Sigmoid colon (tissue), 3 donors: ENCODE data around the gene PRDX1.

Source experiments
- POLR2A ChIP-seq, 2 donors: fragments of 450-650 bp; IDR thresholded peaks; one replicate each; pipeline ENCODE4 v1.6.1; 2016; ENCODE audit warnings: antibody characterized with exemption in 2 of 2, mild to moderate bottlenecking in 2 of 2, moderate library complexity in 2 of 2
- TF ChIP-seq, protein P1 (sequence below), 4 experiments: fragments of 450-650 bp in 3 of 4; fragments of 200-600 bp in 1 of 4; IDR thresholded peaks; one replicate each; pipeline ENCODE4 v1.5.1; 2016 to 2019; ENCODE audit warnings: antibody characterized with exemption in 4 of 4, mild to moderate bottlenecking in 3 of 4, moderate library complexity in 2 of 4

DNA sequence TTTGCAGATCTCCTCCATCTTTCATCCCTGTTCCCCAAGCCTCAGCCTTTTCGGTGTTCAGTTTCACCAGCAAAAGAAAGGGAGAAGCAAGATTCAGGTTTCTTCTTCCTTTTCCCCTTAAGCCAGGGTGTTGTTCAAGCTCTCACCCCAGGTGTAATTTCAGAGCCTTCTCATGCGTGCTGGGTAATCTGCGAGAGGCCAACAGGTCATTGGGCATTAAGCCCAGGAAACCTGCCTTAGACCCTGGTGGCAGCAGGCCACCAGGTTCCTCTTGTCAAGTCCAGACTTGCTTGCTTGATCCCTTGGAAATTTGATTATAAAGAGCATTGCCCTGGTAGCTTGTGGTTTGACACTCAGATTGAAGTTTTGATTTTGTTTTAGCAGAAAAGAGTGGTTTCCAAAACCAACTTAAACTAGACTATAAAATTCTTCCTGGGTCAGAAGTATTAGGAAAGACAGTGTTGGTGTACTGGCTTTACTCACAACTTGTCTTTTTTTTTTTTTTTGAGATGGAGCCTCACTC, 35.8 kb upstream of the PRDX1 start:
- TF ChIP-seq, protein P1, sequence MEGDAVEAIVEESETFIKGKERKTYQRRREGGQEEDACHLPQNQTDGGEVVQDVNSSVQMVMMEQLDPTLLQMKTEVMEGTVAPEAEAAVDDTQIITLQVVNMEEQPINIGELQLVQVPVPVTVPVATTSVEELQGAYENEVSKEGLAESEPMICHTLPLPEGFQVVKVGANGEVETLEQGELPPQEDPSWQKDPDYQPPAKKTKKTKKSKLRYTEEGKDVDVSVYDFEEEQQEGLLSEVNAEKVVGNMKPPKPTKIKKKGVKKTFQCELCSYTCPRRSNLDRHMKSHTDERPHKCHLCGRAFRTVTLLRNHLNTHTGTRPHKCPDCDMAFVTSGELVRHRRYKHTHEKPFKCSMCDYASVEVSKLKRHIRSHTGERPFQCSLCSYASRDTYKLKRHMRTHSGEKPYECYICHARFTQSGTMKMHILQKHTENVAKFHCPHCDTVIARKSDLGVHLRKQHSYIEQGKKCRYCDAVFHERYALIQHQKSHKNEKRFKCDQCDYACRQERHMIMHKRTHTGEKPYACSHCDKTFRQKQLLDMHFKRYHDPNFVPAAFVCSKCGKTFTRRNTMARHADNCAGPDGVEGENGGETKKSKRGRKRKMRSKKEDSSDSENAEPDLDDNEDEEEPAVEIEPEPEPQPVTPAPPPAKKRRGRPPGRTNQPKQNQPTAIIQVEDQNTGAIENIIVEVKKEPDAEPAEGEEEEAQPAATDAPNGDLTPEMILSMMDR (IDR thresholded peaks at IDR 0.05) = no peak
- no peak for TF ChIP-seq POLR2A (IDR thresholded peaks at IDR 0.05)
